B cell (primary cell): Measurements from ENCODE around the gene RPL22. TPM values are rescaled to one million over a fixed set of nuclear protein-coding genes. Genes with fewer than 3 reads are reported as not detected.

ENCODE experiments used
- ATAC-seq: fragments of 200-7000 bp; cut with Tn5 transposase; one replicate; pipeline ENCODE4 v1.10.0; 2021; ENCODE audit warnings: low read depth, mild to moderate bottlenecking, moderate number of reproducible peaks, moderate library complexity
- CTCF ChIA-PET: fragments of 350-600 bp; sonication (Branson Sonifier 250); formaldehyde crosslinking; loops from one replicate; lab custom pipeline; 2021; ENCODE audit warnings: antibody characterized with exemption, inconsistent platforms; lab: Charles Lee
- POLR2A ChIA-PET: fragments of 350-600 bp; sonication (Branson Sonifier 250); formaldehyde crosslinking; loops from one replicate; lab custom pipeline; 2021; ENCODE audit warnings: antibody characterized with exemption; lab: Charles Lee
- DNase-seq: peaks from one replicate; pipeline ENCODE4 v3.0.0; 2013
- H2AFZ ChIP-seq: 2 replicates; pipeline ENCODE4 v1.6.1; 2012; ENCODE audit warnings: mild to moderate bottlenecking, low read depth, low read length; ENCODE audit not compliant: insufficient read depth, poor library complexity, severe bottlenecking
- H3K27ac ChIP-seq, 2 donors: 1 replicate in 1 of 2; 2 replicates in 1 of 2; pipeline ENCODE4 v1.5.1; 2012 to 2013; ENCODE audit warnings: low read length in 2 of 2, mild to moderate bottlenecking in 2 of 2, moderate library complexity in 1 of 2
- H3K27me3 ChIP-seq, 4 experiments: fragments of 200-600 bp in 1 of 4; sonication (generic) in 1 of 4; replicated peaks in 1 of 4; 1 replicate in 2 of 4; 2 replicates in 2 of 4; pipeline versions ENCODE4 v1.6.1 to v1.7.0; 2013 to 2016; ENCODE audit warnings: low read length in 3 of 4, mild to moderate bottlenecking in 2 of 4, mixed read lengths in 1 of 4, moderate library complexity in 1 of 4; ENCODE audit not compliant: insufficient read depth in 4 of 4, control insufficient read depth in 3 of 4; ENCODE audit errors: control extremely low read depth in 1 of 4
- H3K36me3 ChIP-seq, 2 experiments: replicated peaks in 1 of 2; 1 replicate in 1 of 2; 2 replicates in 1 of 2; pipeline versions ENCODE4 v1.6.1 to v1.7.1; 2013; ENCODE audit warnings: low read length in 1 of 2; ENCODE audit not compliant: insufficient read depth in 2 of 2, control insufficient read depth in 1 of 2; ENCODE audit errors: control extremely low read depth in 1 of 2, extremely low read depth in 1 of 2
- H3K4me1 ChIP-seq, 2 donors: fragments of 200-600 bp in 1 of 2; sonication (generic) in 1 of 2; 1 replicate in 1 of 2; 2 replicates in 1 of 2; pipeline versions ENCODE4 v1.5.1 to v1.6.1; 2013 to 2017; ENCODE audit warnings: low read length in 2 of 2; ENCODE audit not compliant: control insufficient read depth in 2 of 2, insufficient read depth in 2 of 2
- H3K4me2 ChIP-seq: replicated peaks from 2 replicates; pipeline ENCODE3; 2012; ENCODE audit warnings: mild to moderate bottlenecking, low read depth, low read length; ENCODE audit not compliant: poor library complexity, severe bottlenecking
- H3K4me3 ChIP-seq, 5 experiments: fragments of 200-600 bp in 1 of 5; sonication (generic) in 1 of 5; 1 replicate in 3 of 5; 2 replicates in 2 of 5; pipeline versions ENCODE4 v1.5.1 to v1.7.0; 2011 to 2016; ENCODE audit warnings: low read length in 4 of 5, mild to moderate bottlenecking in 4 of 5, low read depth in 2 of 5, control low read depth in 1 of 5, moderate library complexity in 1 of 5; ENCODE audit not compliant: insufficient read depth in 1 of 5; ENCODE audit errors: control extremely low read depth in 1 of 5, extremely low read depth in 1 of 5
- H3K79me2 ChIP-seq: fragments of 200-600 bp; sonication (generic); one replicate; pipeline ENCODE4 v1.6.0; 2016; ENCODE audit warnings: low read length; ENCODE audit not compliant: control insufficient read depth, insufficient read depth
- H3K9ac ChIP-seq: fragments of 200-600 bp; sonication (generic); 2 replicates; pipeline ENCODE4 v1.6.1; 2017; ENCODE audit warnings: mild to moderate bottlenecking, low read length, moderate library complexity
- H3K9me3 ChIP-seq, 3 donors: one replicate each; pipeline versions ENCODE4 v1.6.1 to v1.7.1; 2013; ENCODE audit warnings: low read length in 2 of 3; ENCODE audit not compliant: control insufficient read depth in 2 of 3, insufficient read depth in 1 of 3; ENCODE audit errors: control extremely low read depth in 1 of 3
- H4K20me1 ChIP-seq: 2 replicates; pipeline ENCODE4 v1.6.0; 2012; ENCODE audit warnings: mild to moderate bottlenecking, low read length; ENCODE audit not compliant: insufficient read depth, control insufficient read depth, poor library complexity, severe bottlenecking
- H3K27ac Mint-ChIP-seq: one replicate; pipeline ENCODE4 v1.8.0; 2021; ENCODE audit warnings: mixed read lengths
- H3K27me3 Mint-ChIP-seq: one replicate; pipeline ENCODE4 v1.8.0; 2021; ENCODE audit warnings: mixed read lengths
- H3K4me1 Mint-ChIP-seq: one replicate; pipeline ENCODE4 v1.8.0; 2021; ENCODE audit warnings: mixed read lengths
- H3K4me3 Mint-ChIP-seq: one replicate; pipeline ENCODE4 v1.8.0; 2021; ENCODE audit warnings: mixed read lengths
- H3K9me3 Mint-ChIP-seq: one replicate; pipeline ENCODE4 v1.8.0; 2022; ENCODE audit warnings: mixed read lengths; ENCODE audit not compliant: insufficient read depth
- EZH2 ChIP-seq: IDR thresholded peaks from 2 replicates; pipeline ENCODE4 v1.6.1; 2012; ENCODE audit warnings: borderline replicate concordance, low read depth, mild to moderate bottlenecking, moderate library complexity, low read length; ENCODE audit not compliant: insufficient read depth, poor library complexity, severe bottlenecking
- WGBS: methylation state at CpG from one replicate; pipeline ENCODE4 v1.1.5; 2013; ENCODE audit warnings: missing lambda C conversion rate; ENCODE audit not compliant: insufficient coverage; 5-methylcytosine and 5-hydroxymethylcytosine counted together
- intact Hi-C: fragments of 100-400 bp; cut with micrococcal nuclease; formaldehyde crosslinking; loops from one replicate; pipeline ENCODE4 v1.10.0; 2022
- polyA plus RNA-seq: library from polyadenylated mRNA; depleted of rRNA; stranded (reverse); fragments of >200 nt; gene quantifications from 2 replicates; pipeline ENCODE4 v1.2.3, GENCODE V29; 2012
- total RNA-seq, 2 donors: library from RNA; stranded (reverse); fragments of 120-200 nt in 1 of 2; gene quantifications; 1 replicate in 1 of 2; 2 replicates in 1 of 2; pipeline versions ENCODE4 v1.2.3 to v1.2.4, GENCODE V29; 2013 to 2022
- TF ChIP-seq, protein P1 (sequence below): fragments of 200-600 bp; IDR thresholded peaks from one replicate; pipeline ENCODE4 v1.8.0; 2022; ENCODE audit warnings: antibody characterized with exemption, mild to moderate bottlenecking

The RPL22 gene
- total and polyA plus RNA-seq, 2 donors (not counting 1 experiment from before 2014, with no cell fraction given) = 70.9 to 471 TPM

DNA sequence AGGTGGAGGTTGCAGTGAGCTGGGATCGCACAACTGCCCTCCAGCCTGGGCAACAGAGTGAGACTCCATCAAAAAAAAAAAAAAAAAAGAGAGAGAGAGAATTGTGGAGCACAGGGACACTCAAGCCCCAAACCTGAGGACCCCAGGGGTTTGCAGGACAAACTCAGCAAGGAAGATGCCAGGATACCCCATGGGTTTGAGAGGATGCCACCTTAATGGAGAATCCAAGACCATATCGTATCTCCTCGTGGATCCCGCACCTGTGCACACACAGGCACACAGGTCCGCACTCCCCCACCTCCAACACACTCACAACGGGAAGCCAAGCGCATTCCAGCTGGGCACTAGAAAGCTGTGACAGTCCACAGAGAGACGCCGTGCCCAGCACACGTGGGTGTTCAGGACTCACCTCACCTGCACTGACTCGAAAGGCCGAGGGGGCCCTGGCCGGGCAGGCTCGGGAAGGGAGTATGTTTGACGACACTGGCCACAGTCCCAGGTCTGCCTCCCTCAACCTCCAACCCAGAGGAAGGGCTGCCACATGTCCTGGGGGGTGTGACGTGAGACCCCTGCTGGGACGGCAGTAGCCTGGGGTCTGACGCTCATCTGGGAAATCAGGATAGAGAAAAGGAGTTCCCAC, 30.3 kb downstream of the RPL22 start:
- Histone ChIP-seq H4K20me1 (no peaks in the 10 kb centered on the region), H3K4me2 (no peak overlapping the region), H3K27ac (no peak overlapping the region), H3K4me1 (no peaks in the 10 kb centered on the region), H2AFZ (no peak overlapping the region), H3K9me3 (no peaks in the 10 kb centered on the region), H3K27me3 (peaks cover 0 to 9% (median 0%) of the 10 kb centered on the region in 4 experiments), H3K36me3 (no peaks in the 10 kb centered on the region), H3K79me2 (no peaks in the 10 kb centered on the region), H3K4me3 (no peak overlapping the region), H3K9ac (no peak overlapping the region)
- ChIA-PET CTCF (no interaction called here), POLR2A (no interaction called here)
- no peak for ATAC-seq
- no peak for TF ChIP-seq EZH2
- TF ChIP-seq, protein P1, sequence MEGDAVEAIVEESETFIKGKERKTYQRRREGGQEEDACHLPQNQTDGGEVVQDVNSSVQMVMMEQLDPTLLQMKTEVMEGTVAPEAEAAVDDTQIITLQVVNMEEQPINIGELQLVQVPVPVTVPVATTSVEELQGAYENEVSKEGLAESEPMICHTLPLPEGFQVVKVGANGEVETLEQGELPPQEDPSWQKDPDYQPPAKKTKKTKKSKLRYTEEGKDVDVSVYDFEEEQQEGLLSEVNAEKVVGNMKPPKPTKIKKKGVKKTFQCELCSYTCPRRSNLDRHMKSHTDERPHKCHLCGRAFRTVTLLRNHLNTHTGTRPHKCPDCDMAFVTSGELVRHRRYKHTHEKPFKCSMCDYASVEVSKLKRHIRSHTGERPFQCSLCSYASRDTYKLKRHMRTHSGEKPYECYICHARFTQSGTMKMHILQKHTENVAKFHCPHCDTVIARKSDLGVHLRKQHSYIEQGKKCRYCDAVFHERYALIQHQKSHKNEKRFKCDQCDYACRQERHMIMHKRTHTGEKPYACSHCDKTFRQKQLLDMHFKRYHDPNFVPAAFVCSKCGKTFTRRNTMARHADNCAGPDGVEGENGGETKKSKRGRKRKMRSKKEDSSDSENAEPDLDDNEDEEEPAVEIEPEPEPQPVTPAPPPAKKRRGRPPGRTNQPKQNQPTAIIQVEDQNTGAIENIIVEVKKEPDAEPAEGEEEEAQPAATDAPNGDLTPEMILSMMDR = no peak
- no peak overlapping the region for H3K27ac Mint-ChIP-seq
- H3K9me3 Mint-ChIP-seq = no peaks in the 10 kb centered on the region
- H3K27me3 Mint-ChIP-seq = peaks cover 13% of the 10 kb centered on the region
- intact Hi-C loops = no loop called here
- no peaks in the 10 kb centered on the region for H3K4me1 Mint-ChIP-seq
- no peak for DNase-seq
- no peak overlapping the region for H3K4me3 Mint-ChIP-seq
- 89% methylated on average over 12 of the region's 18 CpGs for WGBS

DNA sequence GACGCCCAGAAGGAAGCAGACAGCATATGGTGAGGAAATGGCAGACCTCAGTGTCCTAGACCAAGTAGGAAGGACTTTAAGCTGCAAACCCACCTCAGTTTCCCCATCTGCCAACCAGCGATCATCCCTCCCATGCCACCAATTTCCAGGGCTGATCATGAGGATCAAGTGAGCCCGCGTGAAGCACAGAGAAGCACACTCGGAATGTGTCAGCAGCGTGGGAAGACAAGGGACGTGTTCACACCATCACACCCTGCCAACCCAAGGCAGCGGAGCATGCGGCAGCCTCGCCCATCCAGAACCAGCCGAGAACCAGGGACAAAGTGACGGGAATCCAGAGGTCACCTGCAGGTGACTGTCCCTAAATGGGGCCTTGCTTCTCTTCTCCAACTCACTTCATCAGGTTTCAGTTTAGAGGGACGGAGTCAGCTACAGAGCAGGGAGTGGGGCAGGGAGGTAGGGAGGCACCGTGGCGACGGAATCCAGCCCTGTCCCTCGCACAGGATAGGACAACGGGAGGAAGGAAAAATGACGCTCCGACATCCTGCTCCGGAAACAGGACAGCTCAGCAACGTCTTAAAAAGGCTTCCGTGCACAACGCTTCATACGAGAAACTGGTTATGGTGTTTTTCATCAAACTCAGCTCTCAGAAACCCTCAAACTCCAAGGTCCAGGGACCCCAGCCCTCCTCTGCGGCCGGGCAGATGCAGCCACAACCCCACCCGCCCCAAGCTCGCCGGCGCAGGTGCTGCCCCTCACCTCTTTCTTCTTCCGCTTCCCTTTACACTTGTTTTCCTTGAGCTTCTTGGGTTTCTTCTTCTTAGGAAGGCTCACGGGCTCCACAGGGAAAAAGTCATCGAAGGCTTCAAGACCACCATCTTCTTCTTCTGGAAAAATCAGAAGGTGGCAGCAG, 31.7 kb downstream of the RPL22 start:
- H3K9ac ChIP-seq = no peak overlapping the region
- DNase-seq (no peak), ATAC-seq (no peak)
- peaks cover 13% of the 10 kb centered on the region for H3K27me3 Mint-ChIP-seq
- no peaks in the 10 kb centered on the region for H3K36me3 ChIP-seq
- no peaks in the 10 kb centered on the region for H3K9me3 ChIP-seq
- no peaks in the 10 kb centered on the region for H3K79me2 ChIP-seq
- H3K4me3 Mint-ChIP-seq = no peak overlapping the region
- WGBS = 82% methylated on average over 32 of the region's 34 CpGs
- TF ChIP-seq, protein P1 = no peak
- no peak for TF ChIP-seq EZH2
- H3K4me3 ChIP-seq = no peak overlapping the region
- CTCF ChIA-PET = no interaction called here
- no peaks in the 10 kb centered on the region for H3K9me3 Mint-ChIP-seq
- H3K27me3 ChIP-seq = peaks cover 0 to 6% (median 0%) of the 10 kb centered on the region in 4 experiments
- H3K4me2 ChIP-seq = no peak overlapping the region
- H3K4me1 Mint-ChIP-seq = no peaks in the 10 kb centered on the region
- no peak overlapping the region for H3K27ac ChIP-seq
- no peak overlapping the region for H2AFZ ChIP-seq
- H3K27ac Mint-ChIP-seq = no peak overlapping the region
- POLR2A ChIA-PET = no interaction called here
- H3K4me1 ChIP-seq = no peaks in the 10 kb centered on the region
- intact Hi-C loops = no loop called here
- H4K20me1 ChIP-seq = no peaks in the 10 kb centered on the region
